Rectal smooth muscle tissue (tissue), 1 donor: ENCODE results near the gene SP8.

Experiments
- H3K27ac ChIP-seq: one replicate; pipeline ENCODE4 v1.7.0; 2013; ENCODE audit warnings: low read depth, low read length, inconsistent platforms
- H3K27me3 ChIP-seq: one replicate; pipeline ENCODE4 v1.7.0; 2013; ENCODE audit warnings: low read length; ENCODE audit not compliant: control insufficient read depth, insufficient read depth
- H3K36me3 ChIP-seq: one replicate; pipeline ENCODE4 v1.7.0; 2013; ENCODE audit warnings: low read length; ENCODE audit not compliant: control insufficient read depth, insufficient read depth
- H3K4me1 ChIP-seq: one replicate; pipeline ENCODE4 v1.7.0; 2013; ENCODE audit warnings: low read length; ENCODE audit not compliant: control insufficient read depth, insufficient read depth
- H3K4me3 ChIP-seq: one replicate; pipeline ENCODE4 v1.7.0; 2013; ENCODE audit warnings: low read length
- H3K9ac ChIP-seq: one replicate; pipeline ENCODE4 v1.7.0; 2013; ENCODE audit warnings: low read length

Gene SP8

DNA sequence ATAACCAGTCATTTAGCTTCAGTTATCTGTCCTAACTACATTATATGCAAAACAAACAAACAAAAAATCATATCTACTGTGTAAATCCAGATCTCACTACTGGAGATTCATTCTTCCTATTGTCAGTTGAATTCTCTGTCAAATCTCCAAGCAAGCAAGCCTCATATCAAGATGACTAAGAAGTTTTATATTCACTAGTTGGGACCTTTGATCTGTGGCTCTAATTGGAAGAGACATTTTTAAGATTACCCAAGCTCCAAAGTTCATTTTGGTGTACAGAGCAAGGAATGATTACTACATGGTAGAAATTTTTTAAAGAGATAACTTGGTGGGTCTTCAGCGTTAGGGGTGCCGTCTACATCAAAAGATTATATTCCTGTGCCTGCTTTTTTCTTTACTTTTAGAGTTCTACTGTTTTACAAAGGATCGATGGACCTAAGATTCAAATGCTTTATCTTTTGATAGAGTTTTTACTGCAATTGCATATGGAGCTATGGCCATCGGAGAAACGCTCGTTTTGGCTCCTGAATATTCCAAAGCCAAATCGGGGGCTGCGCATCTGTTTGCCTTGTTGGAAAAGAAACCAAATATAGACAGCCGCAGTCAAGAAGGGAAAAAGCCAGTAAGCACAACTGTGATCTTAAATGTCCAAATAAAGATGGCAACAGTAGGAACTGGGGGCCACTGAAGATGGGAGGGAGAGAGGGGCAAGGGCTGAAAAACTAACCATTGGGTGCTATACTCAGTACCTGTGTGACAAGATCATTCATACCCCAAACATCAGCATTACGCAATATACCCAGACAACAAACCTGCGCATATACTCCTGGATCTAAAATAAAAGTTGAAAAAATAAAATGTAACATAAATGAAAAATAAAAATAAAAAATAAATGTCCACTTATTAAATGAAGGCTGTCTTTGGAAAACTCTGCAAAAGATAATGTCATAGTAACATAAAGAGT, 47.9 kb downstream of the SP8 start:
- Histone ChIP-seq H3K27ac (no peak overlapping the region), H3K27me3 (no peaks in the 10 kb centered on the region), H3K4me1 (no peaks in the 10 kb centered on the region), H3K9ac (no peak overlapping the region), H3K4me3 (no peak overlapping the region), H3K36me3 (no peaks in the 10 kb centered on the region)

- Histone ChIP-seq H3K36me3 (no peaks in the 10 kb centered on the region), H3K27ac (no peak overlapping the region), H3K9ac (no peak overlapping the region), H3K4me3 (no peak overlapping the region), H3K4me1 (no peaks in the 10 kb centered on the region), H3K27me3 (no peaks in the 10 kb centered on the region)
Measured at GRCh38 chr7:20737840-20738448, 48.7 kb downstream of the SP8 start.

- Histone ChIP-seq H3K27ac (no peak overlapping the region), H3K9ac (no peak overlapping the region)
Measured at GRCh38 chr7:20735346-20736065, 51.2 kb downstream of the SP8 start.

More at GRCh38 chr7:20735346-20736065, 51.2 kb downstream of the SP8 start:
- Histone ChIP-seq H3K4me3 (no peak overlapping the region), H3K4me1 (no peaks in the 10 kb centered on the region), H3K27me3 (no peaks in the 10 kb centered on the region), H3K36me3 (no peaks in the 10 kb centered on the region)
